Mesenchymal stem cell (in vitro differentiated cells and primary cell): ENCODE measurements around the gene JMJD7.

Source experiments
- DNase-seq: peaks from one replicate; pipeline ENCODE4 v3.0.0-alpha.2; 2013
- H2AFZ ChIP-seq: one replicate; pipeline ENCODE4 v1.6.1; 2013; ENCODE audit warnings: low read depth, mild to moderate bottlenecking, control low read depth, inconsistent platforms, low read length, moderate library complexity
- H2AK5ac ChIP-seq: 2 replicates; pipeline ENCODE4 v1.6.1; 2013; ENCODE audit warnings: low read length, moderate library complexity, mild to moderate bottlenecking, inconsistent platforms; ENCODE audit not compliant: severe bottlenecking
- H2BK120ac ChIP-seq: one replicate; pipeline ENCODE4 v1.6.1; 2013; ENCODE audit warnings: low read depth, mild to moderate bottlenecking, inconsistent platforms, low read length, moderate library complexity
- H2BK12ac ChIP-seq, 2 experiments: one replicate each; pipeline ENCODE4 v1.6.1; 2013; ENCODE audit warnings: inconsistent platforms in 2 of 2, low read length in 2 of 2, mild to moderate bottlenecking in 2 of 2, moderate library complexity in 2 of 2, control low read depth in 1 of 2
- H2BK15ac ChIP-seq: one replicate; pipeline ENCODE4 v1.6.1; 2013; ENCODE audit warnings: mild to moderate bottlenecking, low read depth, inconsistent platforms; ENCODE audit not compliant: poor library complexity, severe bottlenecking
- H2BK5ac ChIP-seq: 2 replicates; pipeline ENCODE4 v1.6.1; 2013; ENCODE audit warnings: low read depth, mild to moderate bottlenecking, low read length, control low read depth, inconsistent platforms; ENCODE audit not compliant: poor library complexity, severe bottlenecking
- H3K14ac ChIP-seq, 2 experiments: one replicate each; pipeline ENCODE4 v1.6.1; 2013; ENCODE audit warnings: inconsistent platforms in 2 of 2, low read length in 2 of 2, control low read depth in 1 of 2, mild to moderate bottlenecking in 1 of 2, moderate library complexity in 1 of 2
- H3K18ac ChIP-seq, 2 experiments: one replicate each; pipeline ENCODE4 v1.6.1; 2013; ENCODE audit warnings: inconsistent platforms in 2 of 2, low read length in 2 of 2, control low read depth in 1 of 2, low read depth in 1 of 2, mild to moderate bottlenecking in 1 of 2
- H3K23ac ChIP-seq, 2 experiments: one replicate each; pipeline ENCODE4 v1.6.1; 2013; ENCODE audit warnings: inconsistent platforms in 2 of 2, low read length in 2 of 2, mild to moderate bottlenecking in 2 of 2, moderate library complexity in 2 of 2, control low read depth in 1 of 2
- H3K27ac ChIP-seq: 2 replicates; pipeline ENCODE4 v1.5.1; 2013; ENCODE audit warnings: mild to moderate bottlenecking, moderate library complexity, low read length, control low read depth, inconsistent platforms; ENCODE audit not compliant: poor library complexity, severe bottlenecking
- H3K27me3 ChIP-seq, 2 experiments: 2 replicates each; pipeline versions ENCODE4 v1.6.1 to v1.7.0; 2013; ENCODE audit warnings: low read length in 2 of 2, mild to moderate bottlenecking in 2 of 2, moderate library complexity in 2 of 2, control low read depth in 1 of 2, inconsistent platforms in 1 of 2; ENCODE audit not compliant: control insufficient read depth in 1 of 2, insufficient read depth in 1 of 2
- H3K36me3 ChIP-seq, 2 experiments: 2 replicates each; pipeline versions ENCODE4 v1.6.1 to v1.7.0; 2013; ENCODE audit warnings: low read length in 2 of 2, control low read depth in 1 of 2, inconsistent platforms in 1 of 2, low read depth in 1 of 2, mild to moderate bottlenecking in 1 of 2; ENCODE audit not compliant: insufficient read depth in 2 of 2, control insufficient read depth in 1 of 2
- H3K4ac ChIP-seq, 2 experiments: one replicate each; pipeline ENCODE4 v1.6.1; 2013; ENCODE audit warnings: inconsistent platforms in 2 of 2, low read length in 2 of 2, mild to moderate bottlenecking in 2 of 2, moderate library complexity in 2 of 2, control low read depth in 1 of 2, low read depth in 1 of 2
- H3K4me1 ChIP-seq: 2 replicates; pipeline ENCODE4 v1.6.1; 2013; ENCODE audit warnings: low read depth, low read length, control low read depth; ENCODE audit not compliant: control insufficient read depth, insufficient read depth
- H3K4me2 ChIP-seq: 2 replicates; pipeline ENCODE4 v1.6.1; 2013; ENCODE audit warnings: low read length, mild to moderate bottlenecking, inconsistent platforms; ENCODE audit not compliant: poor library complexity, severe bottlenecking
- H3K4me3 ChIP-seq, 2 experiments: 2 replicates each; pipeline versions ENCODE4 v1.5.1 to v1.7.0; 2013; ENCODE audit warnings: low read length in 2 of 2, mild to moderate bottlenecking in 2 of 2, control low read depth in 1 of 2, low read depth in 1 of 2; ENCODE audit not compliant: insufficient read depth in 1 of 2
- H3K79me1 ChIP-seq: replicated peaks from 2 replicates; pipeline ENCODE4 v1.6.1; 2013; ENCODE audit warnings: mild to moderate bottlenecking, control low read depth, low read length, inconsistent platforms; ENCODE audit not compliant: poor library complexity, severe bottlenecking
- H3K9ac ChIP-seq: 2 replicates; pipeline ENCODE4 v1.7.0; 2013; ENCODE audit warnings: mild to moderate bottlenecking, low read length, moderate library complexity
- H3K9me3 ChIP-seq: 2 replicates; pipeline ENCODE4 v1.7.0; 2013; ENCODE audit warnings: mild to moderate bottlenecking, low read length; ENCODE audit not compliant: control insufficient read depth
- H4K8ac ChIP-seq: one replicate; pipeline ENCODE4 v1.6.1; 2013; ENCODE audit warnings: inconsistent platforms, mild to moderate bottlenecking, low read length, moderate library complexity
- H4K91ac ChIP-seq: one replicate; pipeline ENCODE4 v1.6.1; 2013; ENCODE audit warnings: mild to moderate bottlenecking, low read length, inconsistent platforms
- WGBS: methylation state at CpG from one replicate; pipeline ENCODE4 v1.1.7; 2013; ENCODE audit warnings: mixed read lengths; 5-methylcytosine and 5-hydroxymethylcytosine counted together

Gene JMJD7

DNA sequence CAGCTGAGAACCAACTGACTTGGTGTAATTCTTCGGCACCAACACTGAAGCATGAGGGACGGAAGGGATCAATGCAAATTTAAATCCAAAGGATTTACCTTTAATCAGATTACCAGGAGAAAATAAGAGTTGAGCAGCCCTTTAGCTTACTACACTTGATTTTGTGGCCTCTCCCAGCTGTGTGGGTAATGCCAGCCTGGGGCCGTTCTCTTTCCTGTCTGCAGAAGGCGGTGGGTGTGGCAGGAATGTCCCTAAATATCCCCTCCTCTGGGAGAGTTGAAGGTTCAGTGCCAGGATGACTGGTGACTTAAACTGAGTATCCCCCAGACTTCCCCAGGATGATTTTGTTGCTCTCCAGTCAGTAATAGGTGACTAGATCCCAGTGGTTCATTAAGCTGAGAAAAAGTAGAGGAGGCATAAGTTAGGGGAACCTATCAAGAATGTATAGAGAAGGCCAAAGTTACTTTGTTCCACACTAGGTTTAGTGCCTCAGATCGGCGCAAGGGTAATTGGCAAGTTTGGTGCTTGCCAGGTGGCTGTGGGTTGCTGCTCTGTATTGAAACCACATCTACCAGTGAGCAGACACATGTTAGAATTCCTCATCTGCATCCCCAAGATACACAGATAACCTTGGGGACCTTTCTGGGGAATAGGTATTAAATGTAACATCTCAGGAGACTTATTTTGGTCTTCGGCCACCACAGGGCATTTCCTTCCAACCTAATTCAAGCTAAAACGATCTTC is 30.5 kb upstream of the JMJD7 start:
- H3K14ac ChIP-seq = no peak overlapping the region
- H2BK12ac ChIP-seq = no peak overlapping the region
- no peak overlapping the region for H2BK120ac ChIP-seq
- H3K27me3 ChIP-seq = no peaks in the 10 kb centered on the region
- no peak overlapping the region for H4K8ac ChIP-seq
- H3K4ac ChIP-seq = no peak overlapping the region
- H2AFZ ChIP-seq = no peak overlapping the region
- H3K18ac ChIP-seq = no peak overlapping the region
- peaks cover 29% of the 10 kb centered on the region for H3K79me1 ChIP-seq
- peak overlapping the region; percentile 73 for H3K9ac ChIP-seq
- WGBS = 97% methylated on average over 8 of the region's 8 CpGs
- peaks cover 10 to 22% of the 10 kb centered on the region in 2 experiments for H3K36me3 ChIP-seq
- no peak overlapping the region for H4K91ac ChIP-seq
- H2AK5ac ChIP-seq = no peak overlapping the region
- DNase-seq = no peak
- H3K27ac ChIP-seq = no peak overlapping the region
- H3K4me2 ChIP-seq = no peak overlapping the region
- H2BK15ac ChIP-seq = no peak overlapping the region
- H3K4me1 ChIP-seq = peaks cover 11% of the 10 kb centered on the region
- no peak overlapping the region for H3K23ac ChIP-seq
- no peak overlapping the region for H2BK5ac ChIP-seq
- H3K9me3 ChIP-seq = no peaks in the 10 kb centered on the region
- H3K4me3 ChIP-seq = no peak overlapping the region

GRCh38 chr15:41798607-41799487 is 29.0 kb upstream of the JMJD7 start:
- no peaks in the 10 kb centered on the region for H3K9me3 ChIP-seq
- H3K14ac ChIP-seq = peak overlapping the region in 1 of 2 experiments; percentile 18
- no peak overlapping the region for H3K4me3 ChIP-seq
- H2BK5ac ChIP-seq = no peak overlapping the region
- no peak overlapping the region for H2BK120ac ChIP-seq
- H2BK12ac ChIP-seq = peak overlapping the region in 1 of 2 experiments; percentile 73
- H2AK5ac ChIP-seq = no peak overlapping the region
- H3K27ac ChIP-seq = no peak overlapping the region
- no peak overlapping the region for H4K91ac ChIP-seq
- peaks cover 11% of the 10 kb centered on the region for H3K4me1 ChIP-seq
- no peak overlapping the region for H3K18ac ChIP-seq
- no peak overlapping the region for H2BK15ac ChIP-seq
- no peak overlapping the region for H4K8ac ChIP-seq
- peaks cover 25% of the 10 kb centered on the region for H3K79me1 ChIP-seq
- DNase-seq = no peak
- H3K4me2 ChIP-seq = no peak overlapping the region
- peak overlapping the region in 1 of 2 experiments; percentile 14 for H3K23ac ChIP-seq
- peaks cover 10 to 22% of the 10 kb centered on the region in 2 experiments for H3K36me3 ChIP-seq
- H3K9ac ChIP-seq = no peak overlapping the region
- H3K27me3 ChIP-seq = no peaks in the 10 kb centered on the region
- 89% methylated on average over 9 of the region's 9 CpGs for WGBS
- no peak overlapping the region for H2AFZ ChIP-seq
- no peak overlapping the region for H3K4ac ChIP-seq

DNA sequence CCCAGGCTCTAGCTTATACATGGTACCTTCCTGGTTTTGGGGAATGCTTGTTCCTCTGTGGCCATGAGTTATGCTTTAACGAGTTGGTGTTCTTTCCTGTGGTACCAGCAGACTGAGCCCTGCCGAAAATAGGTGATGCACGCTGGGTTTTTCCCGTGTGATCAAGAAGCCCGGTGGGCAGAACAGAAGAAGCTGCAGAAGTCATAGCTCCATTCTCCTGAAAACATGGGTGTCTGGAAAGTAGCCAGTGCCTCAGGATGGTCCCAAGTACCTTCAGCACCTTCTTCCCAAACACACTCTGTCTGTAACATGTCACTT is 28.4 kb upstream of the JMJD7 start:
- Histone ChIP-seq H2AFZ (no peak overlapping the region), H4K91ac (no peak overlapping the region), H3K4me1 (peaks cover 15% of the 10 kb centered on the region), H2BK120ac (no peak overlapping the region), H3K4me3 (no peak overlapping the region), H3K36me3 (peaks cover 10 to 22% of the 10 kb centered on the region in 2 experiments), H3K27ac (no peak overlapping the region), H3K27me3 (no peaks in the 10 kb centered on the region), H3K4me2 (no peak overlapping the region), H3K18ac (no peak overlapping the region), H3K79me1 (peaks cover 29% of the 10 kb centered on the region), H2AK5ac (no peak overlapping the region), H2BK15ac (no peak overlapping the region), H3K4ac (no peak overlapping the region), H3K9me3 (no peaks in the 10 kb centered on the region), H4K8ac (no peak overlapping the region), H3K14ac (no peak overlapping the region), H2BK12ac (no peak overlapping the region), H2BK5ac (no peak overlapping the region), H3K9ac (no peak overlapping the region), H3K23ac (no peak overlapping the region)
- DNase-seq = no peak
- 99% methylated on average over 5 of the region's 5 CpGs for WGBS

GRCh38 chr15:41801185-41801584 is 26.7 kb upstream of the JMJD7 start:
- Histone ChIP-seq H3K14ac (no peak overlapping the region), H3K4me1 (peaks cover 16% of the 10 kb centered on the region), H3K4me2 (no peak overlapping the region), H3K4me3 (no peak overlapping the region), H3K27me3 (no peaks in the 10 kb centered on the region), H4K91ac (no peak overlapping the region), H3K9me3 (no peaks in the 10 kb centered on the region), H2BK120ac (no peak overlapping the region), H3K4ac (no peak overlapping the region), H2BK15ac (no peak overlapping the region), H2BK12ac (no peak overlapping the region), H3K23ac (no peak overlapping the region), H3K18ac (no peak overlapping the region), H3K27ac (no peak overlapping the region), H3K79me1 (peaks cover 38% of the 10 kb centered on the region), H3K9ac (no peak overlapping the region), H4K8ac (no peak overlapping the region), H2AK5ac (no peak overlapping the region), H3K36me3 (peaks cover 15 to 31% of the 10 kb centered on the region in 2 experiments), H2BK5ac (no peak overlapping the region), H2AFZ (no peak overlapping the region)
- DNase-seq = no peak
- WGBS = 100% methylated on average over 3 of the region's 3 CpGs
